Measurements from ENCODE around the gene MYO15B. TPM values are rescaled to one million over a fixed set of nuclear protein-coding genes. Genes with fewer than 3 reads are reported as not detected.
A peak's percentile ranks its signal among the peaks of the same experiment; 100 is the strongest.

Gene MYO15B
- total RNA-seq, 1 donor from 2014 or later, result 43.0 TPM

DNA sequence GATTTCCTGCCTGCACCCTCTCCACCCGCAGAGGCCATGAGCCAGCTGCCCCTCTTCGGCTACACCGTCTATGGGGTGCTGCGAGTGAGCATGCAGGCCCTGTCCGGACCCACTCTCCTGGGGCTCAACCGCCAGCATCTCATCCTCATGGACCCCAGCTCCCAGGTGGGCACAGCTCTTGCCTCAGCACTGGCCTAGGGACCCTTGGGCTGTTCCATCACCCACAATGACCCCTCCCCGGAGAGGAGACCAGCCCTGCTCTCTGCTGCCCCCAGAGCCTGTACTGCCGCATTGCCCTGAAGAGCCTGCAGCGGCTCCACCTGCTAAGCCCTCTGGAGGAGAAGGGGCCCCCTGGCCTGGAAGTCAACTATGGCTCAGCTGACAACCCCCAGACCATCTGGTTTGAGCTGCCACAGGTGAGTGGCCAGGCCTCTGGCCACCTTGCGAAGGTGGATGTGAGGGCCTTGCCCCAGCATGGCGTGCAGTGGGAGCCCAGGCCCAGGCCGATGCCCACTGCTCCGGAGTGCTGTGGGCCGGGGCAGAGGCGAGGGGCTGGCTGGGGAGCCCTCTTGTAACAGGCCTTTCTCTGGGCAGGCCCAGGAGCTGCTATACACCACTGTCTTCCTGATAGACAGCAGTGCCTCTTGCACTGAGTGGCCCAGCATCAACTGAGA, 38.4 kb downstream of the MYO15B start:
- intact Hi-C loops (cut with micrococcal nuclease), result no loop called here
- Histone ChIP-seq H3K4me3 (no peak overlapping the region), H3K27me3 (ENCODE audit: low read depth) (no peaks in the 10 kb centered on the region), H3K36me3 (peaks cover 46% of the 10 kb centered on the region), H3K27ac (replicated peaks) (no peak overlapping the region), H3K4me1 (peaks cover 13% of the 10 kb centered on the region), H3K9me3 (replicated peaks) (no peaks in the 10 kb centered on the region)
- no peak for DNase-seq
- TF ChIP-seq, protein P1, sequence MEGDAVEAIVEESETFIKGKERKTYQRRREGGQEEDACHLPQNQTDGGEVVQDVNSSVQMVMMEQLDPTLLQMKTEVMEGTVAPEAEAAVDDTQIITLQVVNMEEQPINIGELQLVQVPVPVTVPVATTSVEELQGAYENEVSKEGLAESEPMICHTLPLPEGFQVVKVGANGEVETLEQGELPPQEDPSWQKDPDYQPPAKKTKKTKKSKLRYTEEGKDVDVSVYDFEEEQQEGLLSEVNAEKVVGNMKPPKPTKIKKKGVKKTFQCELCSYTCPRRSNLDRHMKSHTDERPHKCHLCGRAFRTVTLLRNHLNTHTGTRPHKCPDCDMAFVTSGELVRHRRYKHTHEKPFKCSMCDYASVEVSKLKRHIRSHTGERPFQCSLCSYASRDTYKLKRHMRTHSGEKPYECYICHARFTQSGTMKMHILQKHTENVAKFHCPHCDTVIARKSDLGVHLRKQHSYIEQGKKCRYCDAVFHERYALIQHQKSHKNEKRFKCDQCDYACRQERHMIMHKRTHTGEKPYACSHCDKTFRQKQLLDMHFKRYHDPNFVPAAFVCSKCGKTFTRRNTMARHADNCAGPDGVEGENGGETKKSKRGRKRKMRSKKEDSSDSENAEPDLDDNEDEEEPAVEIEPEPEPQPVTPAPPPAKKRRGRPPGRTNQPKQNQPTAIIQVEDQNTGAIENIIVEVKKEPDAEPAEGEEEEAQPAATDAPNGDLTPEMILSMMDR (IDR thresholded peaks at IDR 0.05; ENCODE audit: borderline replicate concordance), result peak; percentile 69

DNA sequence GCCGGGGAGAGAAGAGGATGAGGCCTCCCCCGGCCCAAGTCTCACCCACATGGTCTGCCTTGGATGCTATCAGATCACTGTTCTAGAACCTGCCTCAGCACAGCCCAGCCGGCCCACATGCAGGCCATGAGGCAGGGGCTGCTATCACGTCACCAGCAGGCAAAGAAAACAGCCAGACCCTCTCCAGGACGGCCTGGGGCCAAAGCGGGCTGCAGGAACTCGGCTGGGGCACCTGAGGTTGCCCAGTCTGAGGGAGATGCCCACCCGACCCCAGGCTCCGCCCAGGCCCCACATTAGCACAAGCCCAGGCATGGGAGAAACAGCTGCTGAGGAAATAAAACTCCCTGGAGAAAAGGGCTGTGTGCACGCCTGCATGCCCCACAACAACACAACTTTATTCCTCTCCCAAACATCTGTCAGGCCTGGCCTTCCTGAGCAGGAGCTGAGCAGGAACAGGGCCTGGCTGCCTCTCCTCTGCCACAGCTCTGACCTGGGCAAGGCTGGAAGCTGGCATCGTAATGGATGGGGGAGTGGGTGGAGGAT, 39.0 kb downstream of the MYO15B start:
- intact Hi-C loops (cut with micrococcal nuclease), result no loop called here
- H3K27ac ChIP-seq (replicated peaks), result no peak overlapping the region
- TF ChIP-seq, protein P1 (IDR thresholded peaks at IDR 0.05; ENCODE audit: borderline replicate concordance), result no peak
- no peak for DNase-seq
- H3K4me1 ChIP-seq, result peaks cover 13% of the 10 kb centered on the region
- H3K27me3 ChIP-seq (ENCODE audit: low read depth), result no peaks in the 10 kb centered on the region
- H3K36me3 ChIP-seq, result peaks cover 39% of the 10 kb centered on the region
- no peaks in the 10 kb centered on the region for H3K9me3 ChIP-seq (replicated peaks)
- H3K4me3 ChIP-seq, result no peak overlapping the region

DNA sequence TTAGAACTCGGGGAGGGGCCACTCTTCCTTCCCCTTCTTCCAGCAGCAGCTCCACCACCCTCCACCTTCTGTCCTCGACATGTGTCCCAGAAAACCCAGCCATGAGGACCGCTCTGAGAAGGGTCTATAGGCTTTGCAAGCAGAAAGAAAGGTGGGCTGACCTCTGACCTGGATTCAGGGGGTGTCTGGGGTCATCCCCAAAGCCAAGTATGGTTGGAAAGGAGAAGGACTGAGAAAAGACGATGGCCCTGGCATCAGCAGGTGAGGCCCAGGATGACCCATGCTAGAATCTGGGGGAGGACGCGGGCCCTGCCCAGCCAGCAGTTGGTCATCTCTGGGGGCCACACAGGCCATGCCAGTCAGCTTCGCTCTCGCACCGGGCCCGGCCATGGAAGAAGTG, 39.5 kb downstream of the MYO15B start:
- TF ChIP-seq, protein P1 (IDR thresholded peaks at IDR 0.05; ENCODE audit: borderline replicate concordance), result no peak
- Histone ChIP-seq H3K27me3 (ENCODE audit: low read depth) (no peaks in the 10 kb centered on the region), H3K36me3 (peaks cover 36% of the 10 kb centered on the region), H3K4me3 (no peak overlapping the region), H3K27ac (replicated peaks) (no peak overlapping the region), H3K4me1 (peaks cover 13% of the 10 kb centered on the region), H3K9me3 (replicated peaks) (no peaks in the 10 kb centered on the region)
- intact Hi-C loops (cut with micrococcal nuclease), result no loop called here
- no peak for DNase-seq

DNA sequence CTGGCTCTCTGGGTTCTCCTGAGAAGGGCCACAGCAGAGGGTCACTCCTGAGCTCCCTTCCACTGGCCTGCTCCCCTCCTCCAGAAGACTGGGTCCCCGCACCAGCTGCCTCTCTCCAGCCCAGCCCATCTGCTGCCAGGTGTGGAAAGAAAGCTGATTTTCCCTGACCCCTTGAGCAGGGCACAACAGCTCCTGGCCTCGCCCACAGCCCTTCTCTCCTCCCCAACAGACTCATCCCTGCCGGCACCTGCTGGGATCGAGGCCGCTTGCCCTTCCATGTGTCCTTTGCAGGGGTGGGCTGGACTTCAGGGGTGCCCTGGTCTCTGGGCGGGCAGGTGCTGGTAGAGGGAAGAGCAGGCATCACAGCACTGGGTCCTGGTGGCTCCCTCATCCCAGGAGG, 40.8 kb downstream of the MYO15B start:
- Histone ChIP-seq H3K36me3 (peaks cover 36% of the 10 kb centered on the region), H3K4me3 (no peak overlapping the region), H3K4me1 (peaks cover 25% of the 10 kb centered on the region), H3K27ac (replicated peaks) (no peak overlapping the region), H3K27me3 (ENCODE audit: low read depth) (no peaks in the 10 kb centered on the region), H3K9me3 (replicated peaks) (no peaks in the 10 kb centered on the region)
- intact Hi-C loops (cut with micrococcal nuclease), result no loop called here
- no peak for DNase-seq
- TF ChIP-seq, protein P1 (IDR thresholded peaks at IDR 0.05; ENCODE audit: borderline replicate concordance), result no peak

DNA sequence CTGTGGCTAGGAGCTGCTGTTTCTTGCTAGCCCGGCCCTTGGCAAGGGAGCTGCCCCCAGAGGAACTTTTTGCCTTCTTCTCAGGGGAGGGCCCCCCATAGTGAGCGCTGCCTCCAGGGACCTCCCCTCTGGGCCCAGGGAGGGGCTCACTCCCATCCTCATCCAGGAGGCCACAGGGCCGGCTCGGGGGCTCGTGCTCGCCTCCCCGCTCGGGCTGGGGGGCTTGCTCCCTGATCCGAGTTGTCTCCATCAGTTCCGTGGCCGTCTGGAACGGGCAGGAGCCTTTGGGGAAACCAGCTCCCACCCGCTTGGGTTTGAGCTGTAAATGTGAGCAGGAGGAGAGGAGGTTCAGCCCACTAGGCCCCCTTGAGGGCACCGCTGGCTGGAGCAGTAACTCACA, 41.6 kb downstream of the MYO15B start:
- no peak for DNase-seq
- H3K36me3 ChIP-seq, result peaks cover 36% of the 10 kb centered on the region

More for the DNA sequence above, 41.6 kb downstream of the MYO15B start:
- H3K4me1 ChIP-seq, result peaks cover 32% of the 10 kb centered on the region
- H3K27me3 ChIP-seq (ENCODE audit: low read depth), result no peaks in the 10 kb centered on the region
- TF ChIP-seq, protein P1 (IDR thresholded peaks at IDR 0.05; ENCODE audit: borderline replicate concordance), result no peak
- no peak overlapping the region for H3K27ac ChIP-seq (replicated peaks)
- H3K4me3 ChIP-seq, result no peak overlapping the region
- intact Hi-C loops (cut with micrococcal nuclease), result no loop called here
- H3K9me3 ChIP-seq (replicated peaks), result no peaks in the 10 kb centered on the region

Data from left ventricle myocardium inferior (tissue), 1 donor.